Head of caudate nucleus (tissue), 42 donors: ENCODE data around the gene CALML6.

Source experiments
- DNase-seq, 42 donors: peaks; one replicate each; pipeline versions ENCODE4 v3.0.0 to v3.0.0-alpha.2; 2020 to 2021; ENCODE audit warnings: mixed read lengths in 7 of 42
- intact Hi-C: fragments of 100-400 bp; cut with DNase I; formaldehyde crosslinking; loops from one replicate; pipeline ENCODE4 v1.15.0; 2022

Gene CALML6

GRCh38 chr1:1907098-1907736, 7.8 kb upstream of the CALML6 start:
- intact Hi-C loops: loop anchor here (5.0 kb wide), 1 partner anchor 130 kb away; the partner anchor contains the start of gene NADK
- no peak for DNase-seq

GRCh38 chr1:1908506-1908791, 6.6 kb upstream of the CALML6 start:
- DNase-seq: peak in 5 of 42 donors; percentile 22 to 51 (median 28)

GRCh38 chr1:1910033-1910465, 5.0 kb upstream of the CALML6 start:
- no peak for DNase-seq
- intact Hi-C loops: no loop called here

More at GRCh38 chr1:1908506-1908791, 6.6 kb upstream of the CALML6 start:
- intact Hi-C loops: loop anchor here (5.0 kb wide), 1 partner anchor 131 kb away; the partner anchor contains the start of gene NADK

DNA sequence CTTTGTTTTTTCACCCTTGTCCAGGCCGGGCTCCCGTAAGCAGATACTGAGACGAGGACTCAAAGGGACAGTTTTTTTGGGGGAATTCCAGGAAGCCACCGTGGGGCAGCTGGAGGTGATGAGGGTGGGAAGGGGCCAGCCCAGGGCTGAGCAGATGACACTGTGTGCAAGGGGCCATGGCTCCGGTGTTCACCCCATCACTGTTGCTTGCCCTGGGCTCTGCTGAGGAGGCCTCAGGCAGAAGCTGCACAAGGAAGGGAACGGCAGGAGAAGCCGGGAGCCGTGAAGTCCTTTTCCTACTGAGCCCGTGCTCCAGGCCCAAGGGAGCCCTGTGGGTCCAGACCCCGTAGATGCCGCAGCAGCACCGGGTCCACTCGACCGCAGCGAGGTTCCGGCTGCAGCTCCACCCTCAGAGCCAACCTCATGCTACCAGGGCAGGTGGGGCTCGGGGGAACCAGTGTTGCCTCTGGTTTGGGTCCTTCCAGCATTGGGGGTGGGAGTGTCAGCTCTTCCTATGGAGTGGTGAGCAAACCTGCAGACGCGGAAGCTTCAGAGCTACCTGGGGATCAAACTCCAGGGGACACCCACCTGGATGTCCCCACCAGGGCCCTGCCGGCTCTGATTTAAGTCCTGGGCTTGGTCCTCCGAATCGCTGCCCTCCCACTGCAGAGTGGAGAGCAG, 4.3 kb upstream of the CALML6 start:
- no peak for DNase-seq

DNA sequence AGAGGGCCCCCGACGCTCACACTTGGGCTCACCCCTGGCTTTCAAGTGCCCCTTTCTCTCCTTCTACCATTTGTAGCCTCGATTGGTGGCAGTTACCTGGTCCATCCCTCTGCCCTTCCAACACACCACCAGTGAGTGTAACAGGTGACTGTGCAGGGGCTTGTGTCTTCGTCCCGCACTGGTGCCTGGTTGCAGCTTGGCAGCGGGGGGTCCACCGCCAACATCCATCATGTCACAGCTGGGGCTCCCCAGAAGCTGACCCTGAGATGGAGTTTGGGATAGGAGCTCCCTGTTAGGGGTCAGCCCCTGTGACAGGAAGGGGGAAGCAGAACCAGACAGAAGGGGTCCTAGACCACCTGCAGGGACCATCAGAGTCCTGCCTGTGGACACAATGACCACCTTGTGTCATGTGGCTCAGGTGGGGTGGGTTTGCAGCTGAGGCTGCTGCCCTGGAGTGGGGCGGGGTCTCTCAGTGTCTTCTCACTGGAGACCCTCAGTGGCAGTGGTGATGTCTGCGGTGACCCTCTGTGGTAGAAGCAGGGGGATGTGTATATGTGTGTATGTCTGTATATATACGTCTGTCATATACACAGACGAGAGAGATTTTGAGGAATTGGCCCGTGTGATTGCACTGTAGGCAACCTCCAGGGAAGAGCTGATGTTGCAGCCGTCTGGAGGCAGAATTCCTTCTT, 3.6 kb upstream of the CALML6 start:
- intact Hi-C loops: no loop called here
- DNase-seq: no peak

More for the DNA sequence above, 4.3 kb upstream of the CALML6 start:
- intact Hi-C loops: no loop called here

- DNase-seq: no peak
- intact Hi-C loops: no loop called here
These were observed 724 bp upstream of the CALML6 start for GRCh38 chr1:1914101-1914970.

GRCh38 chr1:1915911-1916840, 1.1 kb downstream of the CALML6 start:
- DNase-seq: no peak
- intact Hi-C loops: no loop called here

- no peak for DNase-seq
- intact Hi-C loops: no loop called here
These were observed 1.8 kb downstream of the CALML6 start for GRCh38 chr1:1916851-1917251.

- intact Hi-C loops: no loop called here
- DNase-seq: no peak
These were observed 2.4 kb downstream of the CALML6 start for GRCh38 chr1:1917304-1917976.

GRCh38 chr1:1917995-1918900, 3.2 kb downstream of the CALML6 start:
- intact Hi-C loops: no loop called here
- DNase-seq: no peak

GRCh38 chr1:1918901-1919303, 3.8 kb downstream of the CALML6 start, which contains the start of gene TMEM52:
Gene TMEM52 (minus strand): TSS chr1:1919279. CDS start chr1:1919265, 14 bp downstream.
- intact Hi-C loops: no loop called here
- no peak for DNase-seq

- DNase-seq: peak; percentile 81 to 96 (median 92)
These were observed 4.4 kb downstream of the CALML6 start for GRCh38 chr1:1919304-1920056.

DNA sequence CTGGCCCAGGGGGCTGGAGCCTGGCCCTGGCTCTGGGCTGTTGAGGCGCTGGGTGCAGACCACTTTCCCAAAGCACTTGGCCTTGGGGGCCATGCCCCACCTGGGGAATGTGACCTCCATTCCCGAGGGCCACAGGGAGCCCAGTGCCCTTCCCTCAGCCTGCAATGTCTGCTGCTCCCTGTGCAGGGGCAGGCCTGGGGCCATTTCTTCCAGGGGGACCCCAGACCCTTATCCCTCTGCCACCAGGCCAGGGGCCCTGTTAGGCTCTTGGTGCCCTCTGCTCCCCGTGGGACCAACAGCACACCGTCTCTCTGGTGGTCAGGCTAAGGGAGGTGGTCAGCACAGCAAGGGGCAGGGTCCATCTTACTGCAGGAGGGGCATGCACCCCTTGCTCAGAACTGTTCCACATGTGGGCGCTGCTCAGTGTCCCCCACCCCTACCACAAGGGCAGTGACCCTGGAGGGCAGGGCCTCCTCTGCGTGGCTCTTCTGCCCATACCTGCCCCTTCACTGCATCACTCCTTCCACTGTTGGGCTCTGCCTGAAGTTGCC, 5.1 kb downstream of the CALML6 start:
- DNase-seq: no peak
- intact Hi-C loops: no loop called here

More at GRCh38 chr1:1919304-1920056, 4.4 kb downstream of the CALML6 start:
- intact Hi-C loops: no loop called here

DNA sequence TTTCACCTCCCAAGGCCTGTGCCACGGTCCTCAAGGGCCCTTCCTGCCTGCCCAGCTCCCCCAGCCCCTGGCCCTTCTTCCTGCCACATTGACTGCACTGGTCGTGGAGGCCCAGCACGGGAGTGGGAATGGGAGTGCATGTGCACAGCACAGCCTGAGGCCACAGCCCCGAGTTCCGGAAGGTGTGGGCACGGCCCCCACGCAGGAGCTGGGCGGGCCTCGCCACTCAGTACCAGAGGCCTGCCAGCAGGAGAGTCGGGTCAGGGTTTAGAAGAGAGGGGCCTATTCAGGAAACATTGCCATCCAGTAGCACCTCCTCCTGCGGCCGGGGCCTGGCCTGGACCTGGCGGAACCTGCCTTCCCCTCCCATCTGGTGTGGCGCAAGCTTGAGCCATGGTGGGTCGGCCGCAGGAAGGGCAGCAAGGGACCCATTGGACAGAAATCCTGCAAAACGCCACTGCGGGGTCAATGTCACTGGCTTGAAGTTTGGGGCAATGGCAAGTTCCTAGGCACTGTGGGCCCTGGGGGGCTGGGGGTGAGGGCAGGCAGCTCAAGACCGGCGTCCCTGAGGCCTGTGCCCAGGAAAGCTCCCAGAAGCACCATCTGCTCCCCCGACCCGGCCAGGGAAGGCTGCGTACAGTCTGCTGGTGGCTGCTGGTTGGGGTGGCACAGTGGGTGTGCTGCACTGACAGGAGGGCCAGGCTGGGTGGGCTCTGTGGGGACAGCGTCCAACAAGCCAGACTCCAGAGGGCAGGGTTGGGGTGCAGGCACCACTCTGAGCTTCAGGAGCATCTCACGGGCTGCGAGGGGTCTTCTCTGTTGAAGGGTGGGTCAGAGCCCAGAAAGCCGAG, 5.8 kb downstream of the CALML6 start:
- intact Hi-C loops: no loop called here
- no peak for DNase-seq

GRCh38 chr1:1921459-1921862, 6.4 kb downstream of the CALML6 start:
- no peak for DNase-seq
- intact Hi-C loops: no loop called here
